ENCODE results near the gene ITPR2.
"Not testable (repeated sequence)": the region's sequence is repeated elsewhere in the genome, so short reads cannot be mapped to it uniquely, and the experiment has no call there.

ITPR2 gene

GRCh38 chr12:26608706-26609105 lies 224.3 kb downstream of the ITPR2 start:
- no peak overlapping the region for H3K27ac ChIP-seq
- no peak for TF ChIP-seq CTCF (IDR thresholded peaks at IDR 0.05)
- no peak for DNase-seq (ENCODE audit: low spot score)
- no peak overlapping the region for H3K4me3 ChIP-seq

DNA sequence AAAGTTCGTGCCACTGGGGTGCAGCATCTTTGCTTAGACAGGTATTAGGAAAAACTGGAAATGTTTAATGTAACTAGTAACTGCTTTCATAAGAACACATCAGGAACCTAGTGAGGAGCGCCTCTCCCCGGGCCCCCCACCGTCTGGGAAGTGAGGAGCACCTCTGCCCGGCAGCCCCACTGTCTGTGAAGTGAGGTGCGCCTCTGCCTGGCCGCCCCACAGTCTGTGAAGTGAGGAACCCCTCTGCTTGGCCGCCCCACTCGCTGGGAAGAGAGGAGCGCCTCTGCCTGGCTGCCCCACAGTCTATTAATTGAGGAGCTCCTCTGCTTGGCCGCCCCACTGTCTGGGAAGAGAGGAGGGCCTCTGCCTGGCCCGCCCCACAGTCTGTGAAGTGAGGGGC lies 224.7 kb downstream of the ITPR2 start:
- Histone ChIP-seq H3K4me3 (no peak overlapping the region), H3K27ac (no peak overlapping the region)
- TF ChIP-seq CTCF (IDR thresholded peaks at IDR 0.05): no peak
- no peak for DNase-seq (ENCODE audit: low spot score)

GRCh38 chr12:26606911-26607310 lies 226.1 kb downstream of the ITPR2 start:
- Histone ChIP-seq H3K27ac (no peak overlapping the region), H3K4me3 (no peak overlapping the region)
- DNase-seq (ENCODE audit: low spot score): no peak
- no peak for TF ChIP-seq CTCF (IDR thresholded peaks at IDR 0.05)

- not testable (repeated sequence) for DNase-seq (ENCODE audit: low spot score); H3K27ac ChIP-seq; H3K4me3 ChIP-seq
Observed at GRCh38 chr12:26604813-26605212, 228.2 kb downstream of the ITPR2 start.

- DNase-seq (ENCODE audit: low spot score): no peak
- no peak overlapping the region for H3K4me3 ChIP-seq
- no peak for TF ChIP-seq CTCF (IDR thresholded peaks at IDR 0.05)
- H3K27ac ChIP-seq: no peak overlapping the region
Observed at GRCh38 chr12:26599096-26599695, 233.8 kb downstream of the ITPR2 start.

DNA sequence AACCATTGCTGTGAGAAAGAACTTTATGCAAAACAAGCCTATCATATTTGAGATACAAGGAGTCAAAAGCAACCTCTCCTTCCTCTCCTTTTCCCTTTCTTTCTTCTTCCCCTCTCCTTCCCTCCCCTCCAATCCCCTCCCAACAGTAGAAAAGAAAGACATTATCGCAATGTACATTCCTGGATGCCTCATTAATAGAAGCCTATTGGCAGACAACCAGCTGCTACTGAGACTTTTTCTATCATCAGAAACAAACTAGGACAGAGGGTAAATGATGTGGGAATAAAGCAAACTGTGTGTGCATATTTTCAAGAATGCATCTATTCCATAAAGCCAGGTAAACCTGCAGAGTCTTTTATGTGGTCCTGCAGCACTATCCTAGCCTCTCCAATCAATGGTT lies 237.2 kb downstream of the ITPR2 start:
- no peak for DNase-seq (ENCODE audit: low spot score)
- H3K27ac ChIP-seq: no peak overlapping the region

DNA sequence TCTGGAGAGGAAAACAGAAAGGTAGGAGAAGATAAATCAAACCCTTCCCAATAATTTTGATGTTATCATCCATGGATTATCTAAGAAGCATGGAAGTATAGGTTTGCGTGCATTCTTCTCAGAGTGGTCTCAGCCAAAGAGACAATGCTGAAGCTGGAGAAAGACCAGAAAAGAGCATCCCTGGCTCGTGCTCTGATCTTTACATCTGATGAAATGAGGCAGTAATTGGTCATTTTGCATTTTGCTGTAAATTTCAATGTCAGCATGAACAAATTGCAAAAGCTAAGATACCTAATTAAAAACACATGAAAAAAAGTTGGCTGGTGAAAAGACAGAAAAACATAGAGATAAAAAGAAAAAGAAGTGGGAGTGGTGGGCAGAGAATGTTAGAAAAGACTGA lies 252.4 kb downstream of the ITPR2 start:
- H3K27ac ChIP-seq: no peak overlapping the region
- no peak overlapping the region for H3K4me3 ChIP-seq
- no peak for DNase-seq (ENCODE audit: low spot score)
- TF ChIP-seq CTCF (IDR thresholded peaks at IDR 0.05): no peak

More for the DNA sequence above, 237.2 kb downstream of the ITPR2 start:
- no peak overlapping the region for H3K4me3 ChIP-seq
- no peak for TF ChIP-seq CTCF (IDR thresholded peaks at IDR 0.05)

DNA sequence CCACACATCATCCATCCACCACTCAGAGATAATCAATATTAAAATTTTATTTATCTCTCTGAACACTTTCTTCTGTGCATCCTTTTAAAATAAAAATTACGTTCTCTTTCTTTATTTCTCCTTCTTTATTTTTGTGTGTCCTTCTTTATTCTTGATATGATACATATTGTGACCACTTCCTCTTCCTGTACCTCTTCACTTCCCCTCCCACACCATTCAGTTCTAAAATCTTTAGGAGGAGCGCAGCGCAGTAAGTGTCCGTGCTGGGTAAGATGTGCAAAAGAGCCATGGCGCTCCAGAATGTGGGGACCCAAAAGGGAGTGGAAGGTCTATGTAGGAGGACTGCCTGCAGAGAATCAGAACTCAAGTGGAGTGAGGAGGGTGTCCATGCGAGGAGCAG lies 256.7 kb downstream of the ITPR2 start:
- Histone ChIP-seq H3K27ac (no peak overlapping the region), H3K4me3 (no peak overlapping the region)
- TF ChIP-seq CTCF (IDR thresholded peaks at IDR 0.05): no peak
- DNase-seq (ENCODE audit: low spot score): no peak

All from coronary artery (tissue), 2 donors.